ENCODE data around the gene SOX18.

SOX18 gene

GRCh38 chr20:64049060-64049877, at the start of gene SOX18:
Gene SOX18 (minus strand): TSS chr20:64049639. CDS start chr20:64049516, 123 bp downstream.
- H3K4me3 ChIP-seq (ENCODE audit: low read depth, low read length), result peak within 1 kb of the TSS; percentile 62
- DNase-seq (ENCODE audit: low read depth), result peak; percentile 87
- TF ChIP-seq POLR2A (IDR thresholded peaks at IDR 0.05; ENCODE audit: extremely low read depth, insufficient read length) (peak; percentile 90), CTCF (IDR thresholded peaks at IDR 0.05; ENCODE audit: low read depth, low read length) (no peak), MYC (IDR thresholded peaks at IDR 0.05; ENCODE audit: low read depth, low read length) (no peak)
- TF ChIP-seq, protein P1, sequence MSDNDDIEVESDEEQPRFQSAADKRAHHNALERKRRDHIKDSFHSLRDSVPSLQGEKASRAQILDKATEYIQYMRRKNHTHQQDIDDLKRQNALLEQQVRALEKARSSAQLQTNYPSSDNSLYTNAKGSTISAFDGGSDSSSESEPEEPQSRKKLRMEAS (IDR thresholded peaks at IDR 0.05; ENCODE audit: low read depth, low read length), result peak; percentile 8; the same call in 1 of the 2 replicates

GRCh38 chr20:64098471-64099013, 49.1 kb upstream of the SOX18 start:
- H3K4me3 ChIP-seq (ENCODE audit: low read depth, low read length), result no peak overlapping the region
- DNase-seq (ENCODE audit: low read depth), result no peak
- TF ChIP-seq MYC (IDR thresholded peaks at IDR 0.05; ENCODE audit: low read depth, low read length), result no peak
- TF ChIP-seq CTCF (IDR thresholded peaks at IDR 0.05; ENCODE audit: low read depth, low read length), result no peak
- TF ChIP-seq, protein P1 (IDR thresholded peaks at IDR 0.05; ENCODE audit: low read depth, low read length), result no peak
- no peak for TF ChIP-seq POLR2A (IDR thresholded peaks at IDR 0.05; ENCODE audit: extremely low read depth, insufficient read length)

DNA sequence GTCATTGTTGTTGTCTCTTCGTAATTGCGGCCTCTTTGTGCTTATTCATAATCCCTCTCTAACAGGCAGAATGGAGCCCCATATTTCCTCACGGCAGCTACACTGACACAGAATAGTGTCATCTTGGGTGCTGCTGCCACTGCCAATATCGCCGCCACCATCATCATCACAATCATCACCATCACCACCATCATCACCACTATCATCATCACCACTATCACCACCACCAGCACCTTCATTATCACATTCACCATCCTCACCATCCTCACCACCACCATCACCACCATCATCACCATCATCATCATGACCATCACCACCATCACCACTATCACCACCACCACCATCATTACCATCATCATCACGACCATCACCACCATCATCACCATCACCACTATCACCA, 47.1 kb upstream of the SOX18 start:
- TF ChIP-seq POLR2A (IDR thresholded peaks at IDR 0.05; ENCODE audit: extremely low read depth, insufficient read length), result no peak
- TF ChIP-seq, protein P1 (IDR thresholded peaks at IDR 0.05; ENCODE audit: low read depth, low read length), result no peak
- no peak for TF ChIP-seq MYC (IDR thresholded peaks at IDR 0.05; ENCODE audit: low read depth, low read length)
- TF ChIP-seq CTCF (IDR thresholded peaks at IDR 0.05; ENCODE audit: low read depth, low read length), result no peak
- no peak overlapping the region for H3K4me3 ChIP-seq (ENCODE audit: low read depth, low read length)
- no peak for DNase-seq (ENCODE audit: low read depth)

GRCh38 chr20:64095927-64096326, 46.5 kb upstream of the SOX18 start:
- DNase-seq (ENCODE audit: low read depth), result no peak
- H3K4me3 ChIP-seq (ENCODE audit: low read depth, low read length), result no peak overlapping the region
- TF ChIP-seq POLR2A (IDR thresholded peaks at IDR 0.05; ENCODE audit: extremely low read depth, insufficient read length), result no peak
- no peak for TF ChIP-seq MYC (IDR thresholded peaks at IDR 0.05; ENCODE audit: low read depth, low read length)

DNA sequence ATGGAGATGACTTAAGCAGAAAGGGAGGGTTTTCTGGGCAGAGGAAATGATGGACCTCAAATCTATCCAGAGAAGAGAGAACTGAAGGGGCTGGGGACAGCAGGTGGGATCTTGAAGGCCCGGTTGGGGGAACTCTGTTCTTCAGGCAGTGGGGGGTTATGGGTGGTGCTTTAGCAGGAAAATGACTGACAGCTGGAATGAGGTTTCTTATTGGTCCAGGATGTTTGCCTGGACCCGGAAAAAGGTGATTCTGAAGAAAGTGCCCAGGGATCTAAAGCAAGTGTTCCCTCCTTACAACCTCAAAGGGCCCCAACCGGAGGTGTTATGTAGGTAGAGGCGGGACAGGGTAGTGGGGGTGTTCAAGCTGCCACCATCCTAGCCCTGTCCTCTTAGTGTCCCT, 46.0 kb upstream of the SOX18 start:
- H3K4me3 ChIP-seq (ENCODE audit: low read depth, low read length), result no peak overlapping the region
- DNase-seq (ENCODE audit: low read depth), result no peak
- TF ChIP-seq POLR2A (IDR thresholded peaks at IDR 0.05; ENCODE audit: extremely low read depth, insufficient read length), result no peak
- TF ChIP-seq, protein P1 (IDR thresholded peaks at IDR 0.05; ENCODE audit: low read depth, low read length), result no peak
- TF ChIP-seq MYC (IDR thresholded peaks at IDR 0.05; ENCODE audit: low read depth, low read length), result no peak
- no peak for TF ChIP-seq CTCF (IDR thresholded peaks at IDR 0.05; ENCODE audit: low read depth, low read length)

GRCh38 chr20:64093013-64093503, 43.6 kb upstream of the SOX18 start:
- H3K4me3 ChIP-seq (ENCODE audit: low read depth, low read length), result no peak overlapping the region
- TF ChIP-seq CTCF (IDR thresholded peaks at IDR 0.05; ENCODE audit: low read depth, low read length) (no peak), POLR2A (IDR thresholded peaks at IDR 0.05; ENCODE audit: extremely low read depth, insufficient read length) (no peak), MYC (IDR thresholded peaks at IDR 0.05; ENCODE audit: low read depth, low read length) (no peak)
- TF ChIP-seq, protein P1 (IDR thresholded peaks at IDR 0.05; ENCODE audit: low read depth, low read length), result no peak
- DNase-seq (ENCODE audit: low read depth), result no peak
